ENCODE data around the gene IFRD2.

GRCh38 chr3:50297384-50297775, 5.2 kb upstream of the IFRD2 start:
- TF ChIP-seq CTCF (IDR thresholded peaks at IDR 0.05) (no peak), POLR2A (IDR thresholded peaks at IDR 0.05) (no peak)

All from testis (tissue), 2 donors.